GM12878 (cell line): Measurements from ENCODE around the gene CHMP4B.

Source experiments
- BHLHE40 ChIP-seq, 2 experiments: fragments of 450-650 bp in 1 of 2; IDR thresholded peaks; 2 replicates each; pipeline ENCODE4 v1.6.1; 2011 to 2017; ENCODE audit warnings: low read depth in 2 of 2, borderline replicate concordance in 1 of 2, improper control_type of control experiment in 1 of 2, low read length in 1 of 2, mild to moderate bottlenecking in 1 of 2
- EGR1 ChIP-seq, 2 experiments: IDR thresholded peaks; 1 replicate in 1 of 2; 2 replicates in 1 of 2; pipeline ENCODE4 v1.6.1; 2011 to 2012; ENCODE audit warnings: low read depth in 2 of 2, low read length in 2 of 2, borderline replicate concordance in 1 of 2, mild to moderate bottlenecking in 1 of 2, moderate library complexity in 1 of 2
- EZH2 ChIP-seq: IDR thresholded peaks from 2 replicates; pipeline ENCODE4 v1.6.1; 2012; ENCODE audit warnings: low read depth, mild to moderate bottlenecking, control low read depth, inconsistent platforms, low read length, borderline replicate concordance; ENCODE audit not compliant: control insufficient read depth
- JUND ChIP-seq: IDR thresholded peaks from 2 replicates; pipeline ENCODE4 v1.6.1; 2012; ENCODE audit warnings: low read depth, mild to moderate bottlenecking, low read length, improper control_type of control experiment, moderate library complexity
- NFIC ChIP-seq: IDR thresholded peaks from 2 replicates; pipeline ENCODE4 v1.6.1; 2012; ENCODE audit warnings: low read depth, mild to moderate bottlenecking, inconsistent platforms, low read length, moderate library complexity
- POLR2A ChIP-seq: IDR thresholded peaks from 2 replicates; pipeline ENCODE4 v1.6.1; 2011; ENCODE audit warnings: low read depth, mild to moderate bottlenecking, low read length
- POLR2AphosphoS2 ChIP-seq: IDR thresholded peaks from 2 replicates; pipeline ENCODE4 v1.6.1; 2011; ENCODE audit warnings: low read depth, mild to moderate bottlenecking, low read length, improper control_type of control experiment, moderate library complexity
- RFX5 ChIP-seq: IDR thresholded peaks from 2 replicates; pipeline ENCODE4 v1.6.1; 2011; ENCODE audit warnings: low read depth, low read length, improper control_type of control experiment
- RUNX3 ChIP-seq: IDR thresholded peaks from 2 replicates; pipeline ENCODE4 v1.6.1; 2012; ENCODE audit warnings: low read length, inconsistent platforms
- SIX5 ChIP-seq: IDR thresholded peaks from 2 replicates; pipeline ENCODE4 v1.6.1; 2011; ENCODE audit warnings: mild to moderate bottlenecking, low read depth, low read length, moderate library complexity; ENCODE audit not compliant: severe bottlenecking
- SREBF2 ChIP-seq: IDR thresholded peaks from 2 replicates; pipeline ENCODE4 v1.6.1; 2012; ENCODE audit warnings: mild to moderate bottlenecking, low read length
- TAF1 ChIP-seq: IDR thresholded peaks from 2 replicates; pipeline ENCODE4 v1.6.1; 2011; ENCODE audit warnings: mild to moderate bottlenecking, low read depth, low read length, borderline replicate concordance
- TF ChIP-seq, protein P1 (sequence below): fragments of 450-650 bp; conservative IDR thresholded peaks from 2 replicates; pipeline ENCODE4 v1.6.1; 2017; ENCODE audit warnings: mild to moderate bottlenecking, moderate library complexity
- TF ChIP-seq, protein P2 (sequence below), 3 experiments: IDR thresholded peaks in 2 of 3; conservative IDR thresholded peaks in 1 of 3; 2 replicates each; pipeline ENCODE4 v1.5.1; 2011; ENCODE audit warnings: low read depth in 3 of 3, low read length in 3 of 3, mild to moderate bottlenecking in 3 of 3, control low read depth in 2 of 3, moderate library complexity in 2 of 3, inconsistent platforms in 1 of 3, mixed read lengths in 1 of 3; ENCODE audit not compliant: control insufficient read depth in 2 of 3, insufficient read depth in 1 of 3; ENCODE audit errors: extremely low read depth in 1 of 3

DNA sequence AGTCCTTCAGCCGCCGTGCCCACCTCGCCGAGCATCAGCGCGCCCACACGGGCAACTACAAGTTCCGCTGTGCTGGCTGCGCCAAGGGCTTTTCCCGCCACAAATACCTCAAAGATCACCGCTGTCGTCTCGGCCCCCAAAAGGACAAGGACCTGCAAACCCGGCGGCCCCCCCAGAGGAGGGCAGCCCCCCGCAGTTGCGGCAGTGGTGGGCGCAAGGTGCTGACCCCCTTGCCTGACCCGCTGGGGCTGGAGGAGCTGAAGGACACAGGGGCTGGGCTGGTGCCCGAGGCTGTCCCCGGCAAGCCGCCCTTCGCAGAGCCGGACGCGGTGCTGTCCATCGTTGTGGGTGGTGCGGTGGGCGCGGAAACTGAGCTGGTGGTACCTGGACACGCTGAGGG lies 20.1 kb upstream of the CHMP4B start:
- TF ChIP-seq, protein P1, sequence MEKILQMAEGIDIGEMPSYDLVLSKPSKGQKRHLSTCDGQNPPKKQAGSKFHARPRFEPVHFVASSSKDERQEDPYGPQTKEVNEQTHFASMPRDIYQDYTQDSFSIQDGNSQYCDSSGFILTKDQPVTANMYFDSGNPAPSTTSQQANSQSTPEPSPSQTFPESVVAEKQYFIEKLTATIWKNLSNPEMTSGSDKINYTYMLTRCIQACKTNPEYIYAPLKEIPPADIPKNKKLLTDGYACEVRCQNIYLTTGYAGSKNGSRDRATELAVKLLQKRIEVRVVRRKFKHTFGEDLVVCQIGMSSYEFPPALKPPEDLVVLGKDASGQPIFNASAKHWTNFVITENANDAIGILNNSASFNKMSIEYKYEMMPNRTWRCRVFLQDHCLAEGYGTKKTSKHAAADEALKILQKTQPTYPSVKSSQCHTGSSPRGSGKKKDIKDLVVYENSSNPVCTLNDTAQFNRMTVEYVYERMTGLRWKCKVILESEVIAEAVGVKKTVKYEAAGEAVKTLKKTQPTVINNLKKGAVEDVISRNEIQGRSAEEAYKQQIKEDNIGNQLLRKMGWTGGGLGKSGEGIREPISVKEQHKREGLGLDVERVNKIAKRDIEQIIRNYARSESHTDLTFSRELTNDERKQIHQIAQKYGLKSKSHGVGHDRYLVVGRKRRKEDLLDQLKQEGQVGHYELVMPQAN, result no peak
- TF ChIP-seq BHLHE40 (IDR thresholded peaks at IDR 0.05; ENCODE audit: borderline replicate concordance in 1 of 2, low read depth in 2 of 2, low read length in 1 of 2), result no peak
- TF ChIP-seq POLR2AphosphoS2, result no peak
- no peak for TF ChIP-seq EGR1 (IDR thresholded peaks at IDR 0.05; ENCODE audit: borderline replicate concordance in 1 of 2, low read depth in 2 of 2, low read length in 2 of 2)
- TF ChIP-seq, protein P2, sequence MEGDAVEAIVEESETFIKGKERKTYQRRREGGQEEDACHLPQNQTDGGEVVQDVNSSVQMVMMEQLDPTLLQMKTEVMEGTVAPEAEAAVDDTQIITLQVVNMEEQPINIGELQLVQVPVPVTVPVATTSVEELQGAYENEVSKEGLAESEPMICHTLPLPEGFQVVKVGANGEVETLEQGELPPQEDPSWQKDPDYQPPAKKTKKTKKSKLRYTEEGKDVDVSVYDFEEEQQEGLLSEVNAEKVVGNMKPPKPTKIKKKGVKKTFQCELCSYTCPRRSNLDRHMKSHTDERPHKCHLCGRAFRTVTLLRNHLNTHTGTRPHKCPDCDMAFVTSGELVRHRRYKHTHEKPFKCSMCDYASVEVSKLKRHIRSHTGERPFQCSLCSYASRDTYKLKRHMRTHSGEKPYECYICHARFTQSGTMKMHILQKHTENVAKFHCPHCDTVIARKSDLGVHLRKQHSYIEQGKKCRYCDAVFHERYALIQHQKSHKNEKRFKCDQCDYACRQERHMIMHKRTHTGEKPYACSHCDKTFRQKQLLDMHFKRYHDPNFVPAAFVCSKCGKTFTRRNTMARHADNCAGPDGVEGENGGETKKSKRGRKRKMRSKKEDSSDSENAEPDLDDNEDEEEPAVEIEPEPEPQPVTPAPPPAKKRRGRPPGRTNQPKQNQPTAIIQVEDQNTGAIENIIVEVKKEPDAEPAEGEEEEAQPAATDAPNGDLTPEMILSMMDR (IDR thresholded peaks at IDR 0.05 in 2 of 3, conservative IDR thresholded peaks at IDR 0.05 in 1 of 3; ENCODE audit: control insufficient read depth in 2 of 3, extremely low read depth in 1 of 3, insufficient read depth in 1 of 3, low read depth in 3 of 3, low read length in 3 of 3), result no peak
- no peak for TF ChIP-seq POLR2A
- no peak for TF ChIP-seq RFX5
- no peak for TF ChIP-seq SREBF2
- TF ChIP-seq SIX5, result no peak
- no peak for TF ChIP-seq TAF1
- no peak for TF ChIP-seq EZH2
- no peak for TF ChIP-seq NFIC
- no peak for TF ChIP-seq RUNX3
- no peak for TF ChIP-seq JUND
